Prostate gland (tissue), 1 donor: Measurements from ENCODE around the gene MYO9B.

Experiments used
- POLR2A ChIP-seq: fragments of 450-650 bp; IDR thresholded peaks from one replicate; pipeline ENCODE4 v1.6.1; 2016; ENCODE audit warnings: antibody characterized with exemption, mild to moderate bottlenecking
- POLR2AphosphoS5 ChIP-seq: sonication (generic); formaldehyde crosslinking; IDR thresholded peaks from one replicate; pipeline ENCODE4 v1.6.1; 2017; ENCODE audit warnings: antibody characterized with exemption

DNA sequence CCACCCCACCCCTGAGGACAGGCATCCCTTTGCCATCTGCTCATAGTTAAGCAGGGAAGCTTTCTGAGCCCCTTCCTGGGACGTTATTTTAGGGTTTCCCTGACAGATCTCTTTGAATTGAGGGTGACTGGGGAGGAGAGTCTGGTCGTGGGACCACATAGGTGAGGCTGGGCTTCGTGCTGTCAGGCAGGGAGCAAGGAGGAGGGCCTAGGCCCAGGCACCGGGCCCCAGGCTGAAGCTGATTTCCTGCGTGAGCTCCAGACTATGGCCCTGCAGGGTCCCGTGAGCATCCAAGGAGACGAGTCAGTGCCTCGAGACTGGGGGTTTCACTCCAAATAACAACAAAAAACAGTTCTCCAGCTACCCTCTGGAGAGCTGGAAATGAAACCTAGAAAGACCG, 60.4 kb downstream of the MYO9B start:
- TF ChIP-seq POLR2A = no peak
- TF ChIP-seq POLR2AphosphoS5 = no peak
